DOHH2 (cell line): ENCODE results near the gene TRABD.

Source experiments
- EZH2phosphoT487 ChIP-seq: fragments of 200-600 bp; sonication (generic); IDR thresholded peaks from 2 replicates; pipeline ENCODE4 v1.6.1; 2017; ENCODE audit warnings: borderline replicate concordance, mild to moderate bottlenecking, antibody characterized with exemption, low read length, moderate library complexity, mixed read lengths
- TF ChIP-seq, protein P1 (sequence below): fragments of 200-600 bp; sonication (generic); IDR thresholded peaks from one replicate; pipeline ENCODE4 v1.5.1; 2014; ENCODE audit warnings: antibody characterized with exemption, mild to moderate bottlenecking, low read depth, low read length; ENCODE audit not compliant: poor library complexity, severe bottlenecking

DNA sequence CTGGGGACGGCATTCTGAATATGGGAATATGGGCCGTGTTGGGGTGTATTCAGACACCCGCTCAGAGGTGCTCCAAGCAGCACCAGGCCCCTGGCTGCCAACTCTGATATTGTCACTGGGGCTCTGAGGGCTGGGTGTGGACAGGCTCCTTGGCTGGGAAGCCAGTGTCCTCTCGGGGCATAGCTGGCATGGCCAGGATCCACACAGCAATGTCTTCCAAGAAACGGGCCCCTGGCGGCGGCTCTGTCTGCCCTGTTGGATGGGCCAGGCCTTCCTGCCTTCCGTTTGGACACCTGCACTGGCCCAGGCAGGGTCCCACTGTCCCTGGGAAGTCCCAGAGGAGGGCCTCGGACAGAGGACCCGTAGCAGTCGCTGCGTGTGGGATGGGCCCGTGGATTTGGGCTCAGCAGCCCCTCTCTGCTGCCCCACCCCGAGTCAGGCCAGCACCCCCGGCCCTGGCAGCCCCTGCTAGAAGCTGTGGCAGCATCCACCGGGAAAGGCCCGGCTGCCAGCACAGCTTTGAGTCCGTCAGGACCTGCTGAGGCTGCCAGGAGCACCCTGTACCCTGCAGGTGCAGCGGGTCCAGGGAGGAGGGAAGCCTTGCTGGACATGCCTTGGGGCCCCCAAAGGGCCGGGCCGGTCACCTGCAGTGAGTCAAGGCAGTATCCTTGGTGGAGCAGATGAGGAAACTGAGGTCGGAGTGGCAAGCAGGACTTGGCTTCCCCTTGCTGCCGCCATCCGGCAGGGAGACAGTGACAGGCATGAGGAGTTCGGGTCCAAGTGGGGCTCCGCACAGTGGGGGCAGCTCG is 11.1 kb upstream of the TRABD start:
- TF ChIP-seq, protein P1, sequence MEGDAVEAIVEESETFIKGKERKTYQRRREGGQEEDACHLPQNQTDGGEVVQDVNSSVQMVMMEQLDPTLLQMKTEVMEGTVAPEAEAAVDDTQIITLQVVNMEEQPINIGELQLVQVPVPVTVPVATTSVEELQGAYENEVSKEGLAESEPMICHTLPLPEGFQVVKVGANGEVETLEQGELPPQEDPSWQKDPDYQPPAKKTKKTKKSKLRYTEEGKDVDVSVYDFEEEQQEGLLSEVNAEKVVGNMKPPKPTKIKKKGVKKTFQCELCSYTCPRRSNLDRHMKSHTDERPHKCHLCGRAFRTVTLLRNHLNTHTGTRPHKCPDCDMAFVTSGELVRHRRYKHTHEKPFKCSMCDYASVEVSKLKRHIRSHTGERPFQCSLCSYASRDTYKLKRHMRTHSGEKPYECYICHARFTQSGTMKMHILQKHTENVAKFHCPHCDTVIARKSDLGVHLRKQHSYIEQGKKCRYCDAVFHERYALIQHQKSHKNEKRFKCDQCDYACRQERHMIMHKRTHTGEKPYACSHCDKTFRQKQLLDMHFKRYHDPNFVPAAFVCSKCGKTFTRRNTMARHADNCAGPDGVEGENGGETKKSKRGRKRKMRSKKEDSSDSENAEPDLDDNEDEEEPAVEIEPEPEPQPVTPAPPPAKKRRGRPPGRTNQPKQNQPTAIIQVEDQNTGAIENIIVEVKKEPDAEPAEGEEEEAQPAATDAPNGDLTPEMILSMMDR = no peak
- TF ChIP-seq EZH2phosphoT487 = no peak
